CD4-positive, alpha-beta T cell treated with Interleukin-2 at 100 ng/mL for 4 hours (primary cell): Measurements from ENCODE around the gene SLX4IP.

Source experiments
- DNase-seq: peaks from one replicate; pipeline ENCODE4 v3.0.0-alpha.2; 2020; ENCODE audit warnings: low spot score

SLX4IP gene

DNA sequence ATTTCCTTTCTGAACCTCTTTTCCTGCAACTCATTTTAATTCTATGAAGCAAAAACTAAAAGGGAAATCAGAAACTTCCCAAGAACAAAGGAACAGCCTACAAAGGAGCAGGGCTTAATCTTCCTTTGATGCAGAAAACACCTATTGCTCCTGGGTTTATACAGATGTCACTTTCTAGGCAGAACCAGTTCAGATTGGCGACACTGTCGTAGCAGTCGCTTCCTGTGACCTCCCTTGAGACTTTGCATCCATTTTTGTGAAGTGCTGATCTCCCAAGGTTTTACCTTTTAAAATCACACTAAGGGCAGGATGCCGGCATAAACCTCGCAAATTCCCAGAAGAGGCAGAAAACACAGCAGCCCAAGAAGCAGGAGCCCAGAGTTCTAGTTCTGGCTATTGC is 198.6 kb downstream of the SLX4IP start:
- DNase-seq, result no peak

DNA sequence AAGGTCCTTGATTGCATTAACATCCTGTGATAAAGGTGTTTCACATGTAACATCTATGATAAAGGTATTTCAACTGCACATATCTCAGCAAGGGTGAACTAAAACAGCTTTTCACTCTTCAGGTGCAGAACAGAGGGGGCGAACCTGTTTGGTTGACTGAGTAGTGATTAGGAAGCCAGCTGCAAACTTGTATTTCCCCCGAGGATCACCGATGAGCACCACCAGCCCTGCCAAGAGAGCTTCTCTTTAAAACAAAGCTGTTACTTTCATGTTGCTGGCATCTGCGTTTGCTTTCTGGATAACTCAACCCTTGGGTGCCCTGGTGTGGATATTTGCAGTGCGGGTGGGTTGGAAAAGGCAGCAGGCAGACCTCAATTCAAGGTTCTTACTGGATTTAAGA is 199.1 kb downstream of the SLX4IP start:
- no peak for DNase-seq

DNA sequence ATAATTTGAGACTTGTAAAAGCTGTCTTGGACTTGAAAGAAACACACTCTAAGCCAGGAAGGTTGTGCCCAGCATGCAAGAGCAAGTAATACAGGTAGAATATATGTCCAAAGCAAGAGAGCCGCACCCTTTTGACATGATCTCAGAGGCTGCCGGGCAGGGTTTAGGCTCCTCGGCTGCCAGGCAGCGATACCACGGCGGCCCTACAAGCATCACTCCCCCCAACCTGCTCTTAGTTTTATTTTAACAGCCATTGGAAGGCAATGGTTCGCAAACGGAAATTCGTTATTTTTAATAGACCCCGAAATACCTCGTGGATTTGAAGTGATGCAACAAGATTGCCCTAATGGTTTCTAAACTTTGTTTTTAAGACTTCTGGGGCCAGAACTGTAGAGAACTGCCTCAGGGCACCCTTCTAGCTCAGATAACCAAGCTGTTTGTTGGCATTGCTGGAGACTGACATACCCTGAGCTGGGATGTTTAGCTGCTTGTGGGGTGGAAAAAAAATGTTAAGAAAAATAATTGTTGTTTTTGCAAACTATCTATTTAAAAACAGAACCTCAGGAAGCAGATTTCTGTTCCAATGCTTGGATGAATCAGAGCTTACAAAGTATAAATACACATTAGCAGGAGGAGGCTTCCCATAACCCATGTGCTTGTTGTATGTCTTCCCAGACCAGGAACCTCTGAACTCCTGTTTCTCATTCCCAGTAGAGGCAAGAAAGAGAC is 199.7 kb downstream of the SLX4IP start:
- DNase-seq, result no peak

DNA sequence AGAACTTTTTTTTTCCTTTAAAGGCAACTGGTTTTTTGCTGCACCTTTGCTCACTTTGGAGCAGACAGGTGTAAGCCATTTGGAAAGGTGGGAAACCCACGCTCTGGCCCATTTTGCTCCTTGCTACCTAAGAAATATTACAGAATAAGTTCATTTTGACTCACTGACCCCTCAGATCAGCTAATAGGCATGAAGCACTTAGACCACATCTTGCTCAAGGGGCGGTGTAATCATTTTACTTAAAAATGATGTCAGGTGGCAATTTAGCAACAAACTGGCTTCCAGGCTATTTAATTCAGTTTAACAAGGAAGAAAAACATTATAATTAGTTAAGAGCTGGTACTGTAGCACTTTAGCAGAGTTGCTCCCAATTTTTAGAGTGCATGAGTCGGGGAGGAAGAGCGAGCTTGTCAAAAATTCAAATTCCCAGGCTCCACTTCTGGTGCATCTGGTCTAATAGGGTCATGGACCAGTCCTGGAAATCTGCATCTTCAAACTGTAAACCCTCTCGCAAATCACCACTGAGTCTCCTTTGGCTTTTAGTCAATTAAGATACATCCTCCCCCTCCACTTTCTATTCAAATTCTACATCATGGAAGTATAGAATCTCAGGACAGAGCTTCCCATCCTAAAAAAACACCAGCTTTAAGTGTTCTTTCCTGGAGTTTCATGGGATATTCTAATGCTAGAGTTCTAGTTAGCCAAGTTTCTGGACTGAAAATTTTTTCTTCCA is 200.5 kb downstream of the SLX4IP start:
- DNase-seq, result no peak

DNA sequence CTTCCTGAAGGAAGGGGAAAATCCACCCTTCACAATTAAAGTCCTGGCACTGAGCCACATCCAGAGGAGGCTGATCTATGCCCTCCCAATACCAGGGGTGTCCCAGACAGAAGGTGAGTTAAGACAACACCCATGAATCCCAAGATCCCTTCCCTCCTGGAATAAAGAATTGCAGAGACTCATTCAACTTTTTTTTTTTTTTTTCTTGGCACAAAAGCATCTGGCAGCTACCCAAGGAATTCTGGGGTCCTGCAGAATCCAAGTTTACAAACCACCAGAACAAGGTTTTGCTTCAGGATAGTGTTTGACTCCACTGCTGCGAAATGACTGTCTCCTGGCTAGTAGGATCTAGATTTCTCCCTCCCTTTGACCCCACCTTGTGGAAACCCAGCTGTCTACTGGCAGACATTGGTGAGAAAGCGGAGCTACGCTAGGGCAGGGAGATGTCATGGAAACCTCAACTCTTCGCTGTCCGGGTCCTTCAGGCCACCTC is 201.3 kb downstream of the SLX4IP start:
- no peak for DNase-seq

DNA sequence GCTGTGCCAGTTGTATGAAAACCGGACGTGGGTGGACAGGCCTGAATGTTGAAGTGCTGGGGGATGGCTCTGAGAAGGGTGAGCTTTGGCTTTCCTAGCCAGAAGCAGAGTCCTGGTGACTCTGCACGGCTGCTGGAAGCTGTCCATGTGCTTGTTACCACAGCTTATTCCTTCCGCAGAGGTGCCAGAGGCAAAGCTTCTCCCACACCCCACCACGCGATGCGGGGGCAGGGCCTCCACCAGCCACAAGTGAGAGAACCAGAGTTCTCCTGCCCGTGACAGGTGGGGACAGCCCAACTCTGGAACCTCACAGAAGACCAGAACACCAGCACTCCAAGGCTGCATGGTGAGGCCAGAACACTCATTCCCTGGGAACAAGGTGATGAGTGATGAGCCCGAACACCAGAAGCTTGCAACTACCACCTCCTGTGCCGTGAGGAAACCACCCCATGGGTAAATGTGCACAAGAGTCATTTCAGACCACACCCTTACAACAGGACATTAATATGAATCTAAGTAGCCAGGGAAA is 202.0 kb downstream of the SLX4IP start:
- DNase-seq, result no peak

DNA sequence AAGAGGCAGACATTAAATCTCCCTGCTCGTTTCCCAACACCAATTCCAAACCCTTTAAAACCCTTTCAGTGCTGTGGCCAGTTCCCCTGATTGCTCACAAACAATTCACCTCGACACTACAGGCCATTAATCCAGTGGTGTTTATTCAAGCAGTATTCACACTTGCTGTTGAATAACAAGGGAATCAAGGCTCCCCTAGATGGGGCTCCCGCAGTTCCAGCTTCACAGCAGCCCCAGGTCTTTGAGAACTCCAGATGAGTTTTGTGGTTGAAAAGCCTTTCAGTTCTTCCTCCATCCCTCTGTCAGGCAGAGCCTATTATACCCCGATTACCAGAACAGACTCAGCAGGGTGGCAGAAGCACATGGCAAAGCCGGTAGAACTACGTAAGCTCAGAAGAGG is 202.5 kb downstream of the SLX4IP start:
- DNase-seq, result no peak

DNA sequence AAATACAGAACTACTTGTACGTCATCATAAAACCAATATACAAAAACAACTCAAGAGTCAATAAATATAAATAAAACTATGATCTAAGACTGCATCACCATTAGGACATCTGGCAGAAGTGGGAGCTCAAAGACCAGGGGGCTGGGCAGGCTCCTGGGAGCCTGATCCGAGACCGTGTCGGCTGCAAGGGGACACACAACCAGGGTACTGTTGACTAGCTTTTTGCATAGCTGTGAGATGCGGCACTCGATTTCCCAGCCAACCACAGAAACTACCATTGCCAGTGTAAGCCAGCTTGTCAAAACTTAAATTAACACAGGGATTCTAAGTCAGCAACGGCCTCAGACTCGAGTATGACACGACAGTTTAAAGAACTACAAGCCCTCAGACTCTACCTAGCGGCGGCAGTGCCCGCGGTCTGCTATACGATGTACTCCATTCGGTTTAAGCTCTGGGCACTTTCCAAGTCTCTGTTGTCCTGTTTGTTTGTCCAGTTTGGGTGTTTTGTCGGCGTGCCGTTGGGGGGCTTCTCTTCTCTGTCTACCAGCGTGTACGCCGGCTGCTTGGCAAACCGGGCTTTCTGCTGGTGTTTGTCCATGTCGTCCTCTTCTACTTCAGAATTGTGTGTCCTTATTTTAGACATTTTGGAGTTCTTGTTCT is 204.1 kb downstream of the SLX4IP start:
- no peak for DNase-seq

DNA sequence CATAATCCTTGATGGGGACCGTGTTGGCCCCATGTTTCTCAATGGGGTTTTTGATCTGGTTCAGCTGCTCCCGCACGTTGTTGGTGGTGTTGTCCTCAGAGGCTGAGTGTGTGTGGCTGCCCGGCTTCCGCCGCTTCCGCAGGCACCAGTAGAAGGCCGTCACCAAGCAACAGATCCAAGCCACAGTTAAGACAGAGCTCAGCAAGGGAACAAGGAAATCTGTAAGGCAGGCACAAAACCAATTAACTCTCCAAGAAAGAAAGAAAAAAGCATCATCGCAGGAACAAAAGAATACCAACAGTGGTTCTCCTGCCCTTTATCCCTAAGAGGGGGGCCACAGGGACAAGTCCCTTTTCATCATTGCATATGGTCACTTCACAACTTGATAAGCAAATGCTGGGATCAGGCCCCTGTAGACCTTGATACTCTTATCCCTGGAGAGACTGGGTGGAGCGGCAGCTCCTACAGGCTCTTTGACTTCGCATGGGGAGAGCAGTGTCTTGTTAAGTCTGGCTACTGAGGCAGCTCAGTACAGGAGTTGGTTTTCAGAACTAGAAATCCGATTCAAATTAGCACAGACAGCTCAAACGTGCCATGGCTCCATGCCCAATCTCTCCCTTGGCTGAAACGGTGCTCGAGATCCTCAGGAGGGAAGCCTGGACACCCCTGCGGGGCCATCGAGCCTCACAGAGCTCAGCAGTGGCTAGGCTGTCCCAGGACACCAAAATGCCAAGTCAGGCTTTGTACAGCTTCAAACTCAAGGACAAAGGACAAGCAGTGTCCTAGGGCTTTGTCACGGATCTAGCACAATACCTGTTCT is 204.8 kb downstream of the SLX4IP start:
- DNase-seq, result no peak

DNA sequence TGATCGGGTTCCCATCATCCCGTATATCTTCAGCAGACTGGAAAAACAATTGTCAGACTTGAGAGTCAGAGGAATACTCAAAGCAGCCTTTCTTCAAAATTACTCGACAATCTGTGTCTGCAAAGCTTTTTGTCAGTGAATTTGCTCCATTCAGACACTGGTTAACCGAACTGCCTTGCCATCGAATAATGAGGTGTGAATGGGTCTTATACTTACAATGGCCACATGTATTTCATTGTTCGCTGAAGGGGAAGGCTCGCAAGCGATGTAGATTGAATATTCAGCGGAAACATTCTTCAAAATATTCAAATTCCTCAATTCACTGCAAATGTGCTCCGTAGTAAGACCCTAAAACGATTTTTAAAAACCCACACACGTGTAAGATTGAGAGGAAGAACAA is 205.8 kb downstream of the SLX4IP start:
- DNase-seq, result no peak

DNA sequence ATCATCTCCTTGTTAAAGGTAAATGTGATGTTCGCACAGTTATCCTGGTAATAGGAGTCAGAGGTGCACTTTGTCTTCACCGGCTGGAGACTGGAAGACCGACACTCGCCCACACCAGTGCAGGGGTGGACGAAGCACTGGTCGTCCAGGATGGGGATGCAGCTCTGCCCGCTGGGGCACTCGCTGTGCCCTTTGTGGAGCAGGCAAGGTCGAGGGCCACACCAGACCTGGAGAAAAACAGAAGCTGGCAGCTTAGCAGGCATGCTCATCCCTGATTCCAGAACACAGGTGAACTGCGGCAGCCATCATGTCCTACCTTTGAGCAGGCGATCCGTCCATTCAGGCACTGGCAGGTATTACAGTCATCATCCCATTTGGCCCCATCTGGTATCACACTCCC is 206.4 kb downstream of the SLX4IP start:
- DNase-seq, result no peak

DNA sequence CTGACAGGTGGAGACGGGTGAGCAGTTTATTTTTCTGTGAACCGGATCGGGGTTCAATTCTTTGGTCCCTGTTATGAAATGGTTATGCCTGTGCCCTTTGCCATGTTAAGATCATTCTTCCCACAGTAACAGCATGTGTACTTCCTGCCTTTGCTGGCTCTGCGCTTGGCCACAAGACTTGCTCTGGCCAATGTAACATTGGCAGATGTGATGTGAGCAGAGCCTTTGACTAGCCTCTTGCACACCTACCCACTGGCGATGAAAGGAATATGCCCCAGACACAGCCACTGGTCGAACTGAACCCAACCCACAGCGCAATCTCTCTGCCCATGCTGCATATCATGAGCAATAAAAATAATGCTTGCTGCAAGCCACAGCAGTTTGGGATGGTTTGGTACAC is 206.8 kb downstream of the SLX4IP start:
- DNase-seq, result no peak

DNA sequence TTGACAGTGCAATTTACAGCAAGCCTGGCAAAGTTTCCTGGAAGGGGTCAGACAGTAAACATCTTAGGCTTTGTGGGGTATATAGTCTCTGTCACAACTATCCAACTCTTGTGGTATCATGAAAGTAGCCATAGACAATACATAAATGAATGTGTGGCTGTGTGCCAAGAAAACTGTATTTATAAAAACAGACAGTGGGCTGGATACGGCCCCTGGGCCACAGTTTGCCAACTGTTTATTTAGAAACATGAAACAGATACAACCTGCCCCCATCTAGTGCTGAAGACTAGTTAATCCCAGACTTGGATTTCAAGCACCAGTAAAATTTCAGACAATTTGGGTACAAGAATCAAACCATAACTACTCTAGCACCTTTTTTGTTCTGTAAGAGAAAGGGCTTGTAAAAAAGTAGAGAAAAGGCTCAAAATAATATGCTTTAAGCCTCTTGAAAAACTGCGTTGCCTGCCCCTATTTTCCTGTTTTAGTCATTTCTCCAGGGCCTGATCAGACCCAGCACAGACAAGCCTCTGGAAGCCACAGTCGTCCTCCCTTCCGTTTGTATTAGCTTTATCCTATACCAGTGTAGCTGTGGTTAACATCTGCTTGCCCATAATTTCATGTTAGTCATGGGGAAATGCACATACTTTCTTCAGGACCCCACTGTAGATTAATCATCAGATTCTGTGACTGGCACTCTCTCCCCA is 207.9 kb downstream of the SLX4IP start:
- no peak for DNase-seq

DNA sequence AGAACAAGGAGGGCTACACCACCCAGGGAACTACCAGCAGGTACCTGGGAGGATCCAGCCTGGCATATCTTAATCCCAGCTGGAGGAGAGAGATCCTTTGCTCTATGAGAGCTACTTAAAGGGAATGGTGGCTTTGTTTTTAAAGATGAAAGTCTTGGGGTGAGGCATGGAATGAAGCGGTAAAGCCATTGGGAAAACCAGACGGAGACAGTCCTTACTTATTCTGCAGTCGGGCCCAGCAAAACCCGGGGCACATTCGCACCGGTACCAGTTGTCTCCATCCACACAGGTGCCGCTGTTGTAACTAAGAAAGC is 208.4 kb downstream of the SLX4IP start:
- no peak for DNase-seq

DNA sequence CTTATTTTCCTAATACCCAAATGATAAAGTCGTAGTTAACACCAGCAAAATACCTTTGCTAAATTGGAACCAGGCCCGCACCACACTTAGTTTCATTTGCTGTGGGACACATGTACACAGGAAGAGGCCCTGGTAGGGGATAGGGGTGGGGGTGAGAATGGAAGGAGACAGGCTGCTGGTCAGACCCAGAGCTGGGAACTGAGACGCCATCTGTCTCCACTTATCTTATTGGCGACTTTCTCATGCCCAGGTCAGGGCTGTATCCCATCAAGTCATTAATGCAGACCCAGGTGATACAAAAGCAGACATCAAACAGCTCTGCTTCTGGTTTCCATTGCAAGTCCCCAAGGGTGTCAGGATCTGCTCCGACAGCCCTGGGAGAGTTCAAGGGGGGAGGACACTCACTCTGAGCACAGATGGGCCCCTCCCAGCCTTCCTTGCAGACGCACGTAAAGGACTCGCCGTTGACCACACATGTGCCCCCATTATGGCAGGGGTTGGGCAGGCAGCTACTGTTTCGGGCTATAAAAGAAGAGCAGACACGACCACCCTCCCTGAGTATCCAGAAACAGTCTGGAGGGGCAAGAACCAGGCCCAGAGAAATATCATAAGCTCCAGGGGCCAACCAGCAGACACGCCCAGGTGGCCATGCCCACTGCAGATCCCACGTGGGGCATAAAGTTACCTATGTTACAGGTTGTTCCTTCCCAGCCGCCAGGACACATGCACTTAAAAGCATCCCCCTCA is 209.5 kb downstream of the SLX4IP start:
- no peak for DNase-seq

DNA sequence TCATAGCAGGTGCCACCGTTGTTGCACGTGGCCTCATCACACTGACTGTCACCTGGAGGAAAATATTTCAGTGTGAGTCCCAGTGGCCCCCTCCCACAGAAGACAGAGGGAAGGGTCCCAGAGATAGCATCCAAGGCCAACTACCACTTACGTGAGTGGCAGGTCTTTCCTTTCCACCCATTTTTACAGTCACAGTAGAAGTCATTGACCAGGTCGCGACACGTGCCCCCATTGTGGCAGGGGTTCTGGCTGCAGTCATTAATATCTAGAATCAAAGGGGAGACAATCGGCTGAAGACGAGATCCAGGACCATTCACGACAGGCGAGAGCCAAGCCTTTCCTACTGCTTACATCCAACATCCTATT is 210.1 kb downstream of the SLX4IP start:
- no peak for DNase-seq

DNA sequence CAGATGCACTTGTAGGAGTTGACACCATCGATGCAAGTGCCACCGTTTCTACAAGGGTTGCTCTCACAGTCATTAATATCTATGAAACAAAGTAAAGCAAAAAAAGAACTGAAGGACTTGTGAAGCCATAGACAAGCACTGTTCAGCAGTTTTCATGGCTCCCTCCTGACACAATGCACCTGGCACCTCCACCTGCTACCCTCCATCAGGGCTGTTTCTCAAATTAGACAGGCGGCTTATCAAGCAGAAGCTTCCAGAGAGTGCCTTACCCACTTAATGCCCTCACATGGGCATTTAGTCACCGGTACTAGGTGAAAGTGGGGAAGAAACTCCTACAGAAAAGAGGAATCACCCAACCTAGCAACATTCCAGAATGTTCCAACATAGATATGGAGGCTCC is 210.9 kb downstream of the SLX4IP start:
- no peak for DNase-seq

DNA sequence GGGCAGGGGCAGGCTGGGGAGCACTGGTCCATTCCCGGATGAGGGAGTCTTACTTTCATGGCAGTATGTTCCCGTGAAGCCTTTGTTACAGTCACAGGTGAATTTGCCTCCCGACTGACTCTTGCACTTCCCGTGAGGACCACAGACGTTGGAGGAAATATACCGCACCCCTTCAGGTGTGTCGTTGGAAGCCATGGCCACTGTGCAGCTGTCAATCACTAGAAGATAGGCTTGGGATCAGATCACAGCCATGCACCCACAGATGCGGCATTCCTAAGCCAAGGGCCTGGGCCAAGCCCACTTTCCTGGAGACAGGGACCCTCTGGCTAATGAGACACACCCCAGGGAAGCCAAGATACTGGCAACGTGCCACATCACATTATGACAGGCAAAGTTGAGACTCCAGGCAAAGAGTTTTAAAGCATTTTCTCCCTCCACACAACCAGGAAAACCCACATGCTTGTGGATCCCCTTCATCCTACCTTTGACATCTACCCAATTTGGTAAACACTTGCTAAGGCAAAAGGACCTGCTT is 211.8 kb downstream of the SLX4IP start:
- no peak for DNase-seq

DNA sequence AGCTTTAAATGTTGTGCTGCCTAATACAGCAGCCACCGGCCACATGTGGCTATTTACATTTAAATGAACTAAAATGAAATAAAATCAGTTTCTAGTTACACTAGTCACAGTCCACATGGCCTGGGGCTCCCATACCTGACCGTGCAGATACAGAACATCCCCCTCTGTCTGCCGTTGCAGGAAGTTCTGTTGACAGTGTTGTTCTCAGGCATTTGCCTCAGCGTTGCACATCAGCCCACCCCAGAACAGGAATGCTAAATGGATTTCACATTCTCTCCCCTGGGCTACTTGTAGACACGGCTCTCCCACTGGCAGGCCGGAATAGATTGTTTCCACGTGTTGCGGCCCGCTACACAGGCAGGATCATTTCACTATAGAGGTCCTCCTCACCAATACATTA is 212.4 kb downstream of the SLX4IP start:
- DNase-seq, result no peak

DNA sequence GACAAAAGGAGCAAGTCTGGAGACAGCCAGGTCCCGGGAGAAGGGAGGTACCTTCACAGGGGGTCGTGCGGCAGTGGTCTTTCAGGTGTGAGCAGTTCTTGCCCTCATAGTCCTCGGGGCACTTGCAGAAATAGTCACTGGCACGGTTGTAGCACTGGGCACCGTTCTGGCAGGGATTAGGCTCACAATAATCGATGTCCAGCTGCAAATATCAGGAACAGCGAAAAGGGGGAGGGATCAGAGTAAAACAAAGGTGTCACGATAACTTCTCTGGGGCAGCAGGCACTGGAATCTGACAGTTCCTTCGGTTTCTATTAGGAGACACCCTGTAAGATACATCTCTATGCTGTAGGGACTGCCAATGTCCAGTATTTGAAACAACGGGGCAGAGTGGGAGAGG is 212.8 kb downstream of the SLX4IP start:
- no peak for DNase-seq

DNA sequence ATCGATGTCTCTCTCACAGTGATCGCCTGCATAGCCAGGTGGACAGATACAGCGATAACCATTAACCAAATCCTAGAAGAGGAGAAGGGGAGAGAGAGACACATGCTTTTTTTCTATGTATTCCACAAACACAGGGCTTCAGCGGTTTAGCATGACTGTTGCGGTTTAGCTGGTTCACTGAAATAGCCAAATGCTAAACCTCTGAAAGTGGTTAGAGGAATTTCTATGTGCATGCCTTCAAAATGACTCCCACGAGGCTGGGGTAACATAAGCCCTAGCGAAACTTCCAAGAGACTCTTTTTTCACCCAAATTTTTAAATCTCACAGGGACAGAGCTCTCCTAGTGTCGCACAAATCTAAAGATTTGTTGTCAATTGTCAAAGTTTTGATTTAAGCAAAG is 213.5 kb downstream of the SLX4IP start:
- DNase-seq, result no peak
